ENCODE data around the gene SERPINB10. TPM values are rescaled to one million over a fixed set of nuclear protein-coding genes. Genes with fewer than 3 reads are reported as not detected.
A peak's percentile ranks its signal among the peaks of the same experiment; 100 is the strongest.

The SERPINB10 gene
- total RNA-seq, 1 donor from 2014 or later, result not detected

DNA sequence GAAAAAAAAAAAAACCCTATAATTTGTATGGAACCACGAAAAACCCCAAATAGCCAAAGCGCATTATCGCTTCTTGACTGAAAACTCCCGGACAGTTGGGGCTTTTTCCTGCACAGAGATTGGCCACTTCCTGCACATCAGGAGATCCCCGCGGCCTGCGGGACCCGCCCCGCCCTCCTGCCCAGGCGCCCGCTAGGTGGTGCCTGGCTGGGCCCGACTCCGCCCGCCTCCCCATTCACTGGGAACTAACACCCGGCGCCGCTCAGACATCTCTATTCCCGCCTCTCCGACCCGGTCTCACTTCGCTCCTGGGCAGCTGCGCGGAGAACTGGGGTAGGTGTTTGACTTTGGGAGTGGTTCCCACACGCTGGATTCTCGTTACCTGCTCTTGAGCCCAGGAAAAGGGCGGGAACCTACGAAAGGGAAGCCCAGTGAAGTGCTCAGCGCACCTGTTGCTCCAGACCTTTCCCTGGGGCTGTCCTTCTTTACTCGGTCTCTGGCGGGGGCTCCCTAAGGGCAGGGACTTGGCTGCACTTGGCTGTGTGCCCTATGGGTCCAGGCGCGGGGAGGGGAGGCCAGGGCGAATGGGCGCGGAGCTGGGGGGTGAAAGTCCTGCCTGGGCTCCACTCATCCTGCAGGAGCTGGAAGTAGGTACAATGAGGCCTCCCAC lies 41.4 kb downstream of the SERPINB10 start, which contains the start of gene HMSD:
Gene HMSD, plus strand, starts transcription at position 234 of the 670 bp plus-strand sequence. CDS start 4,155 bp downstream, outside the sequence.
- peak; percentile 100 for ATAC-seq
- peak; percentile 43 for TF ChIP-seq CTCF (IDR thresholded peaks at IDR 0.05)
- Histone ChIP-seq H3K27me3 (peaks cover 7% of the 10 kb centered on the region), H3K4me1 (no peaks in the 10 kb centered on the region), H3K4me3 (peak within 1 kb of the TSS; percentile 42), H3K9me3 (no peaks in the 10 kb centered on the region), H3K27ac (no peak within 1 kb of the TSS), H3K36me3 (no peaks in the 10 kb centered on the region)
- intact Hi-C loops (cut with DNase I), result no loop called here
- DNase-seq, result peak; percentile 88

DNA sequence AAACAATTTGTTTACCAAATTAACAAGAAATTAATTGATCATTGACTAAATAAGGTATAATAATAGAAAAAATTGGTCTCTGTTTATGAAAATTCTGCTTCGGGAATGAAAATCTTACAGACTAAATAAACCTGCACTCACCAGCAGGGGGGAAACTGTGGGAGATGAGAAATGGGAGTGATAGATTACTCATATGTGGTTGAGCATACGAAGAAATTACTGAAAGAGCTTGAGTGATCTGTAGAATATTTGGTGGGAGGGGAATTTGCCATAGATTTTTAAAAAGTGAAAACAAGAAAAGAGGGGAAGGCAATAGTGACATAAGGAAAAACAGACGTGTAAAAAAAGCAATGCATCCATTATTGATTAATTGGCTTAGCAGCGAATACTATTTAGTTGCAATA lies 43.5 kb downstream of the SERPINB10 start:
- no peaks in the 10 kb centered on the region for H3K36me3 ChIP-seq
- intact Hi-C loops (cut with DNase I), result no loop called here
- H3K4me3 ChIP-seq, result no peak overlapping the region
- no peaks in the 10 kb centered on the region for H3K4me1 ChIP-seq
- H3K27me3 ChIP-seq, result peaks cover 13% of the 10 kb centered on the region
- DNase-seq (no peak), ATAC-seq (no peak)
- no peak for TF ChIP-seq CTCF (IDR thresholded peaks at IDR 0.05)
- H3K27ac ChIP-seq, result no peak overlapping the region
- no peaks in the 10 kb centered on the region for H3K9me3 ChIP-seq

DNA sequence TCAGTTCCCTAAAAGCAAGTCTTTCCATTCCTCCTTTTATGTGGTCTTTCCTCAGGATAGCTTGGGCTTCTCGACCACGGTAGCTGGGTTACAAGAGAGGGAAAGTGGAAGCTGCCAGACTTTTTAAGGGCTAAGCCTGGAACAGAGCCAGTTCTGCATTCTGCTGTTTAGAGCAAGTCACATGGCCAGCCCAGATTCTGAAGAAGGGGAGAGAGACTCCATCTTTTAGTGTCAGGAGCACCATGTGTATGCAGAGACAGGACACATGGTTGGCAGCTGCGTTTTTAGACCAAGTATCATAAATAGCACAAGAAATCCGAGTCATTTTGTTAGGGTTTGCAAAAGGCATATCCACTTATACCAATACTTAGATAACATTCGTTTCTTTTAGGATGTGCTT lies 46.1 kb downstream of the SERPINB10 start:
- ATAC-seq (no peak), DNase-seq (no peak)
- Histone ChIP-seq H3K4me1 (no peaks in the 10 kb centered on the region), H3K4me3 (no peak overlapping the region), H3K36me3 (no peaks in the 10 kb centered on the region), H3K9me3 (no peaks in the 10 kb centered on the region), H3K27ac (no peak overlapping the region), H3K27me3 (peaks cover 6% of the 10 kb centered on the region)
- TF ChIP-seq CTCF (IDR thresholded peaks at IDR 0.05), result no peak
- intact Hi-C loops (cut with DNase I), result no loop called here

GRCh38 chr18:63956755-63957154 lies 49.0 kb downstream of the SERPINB10 start:
- TF ChIP-seq CTCF (IDR thresholded peaks at IDR 0.05), result no peak
- ATAC-seq, result no peak
- H3K9me3 ChIP-seq, result no peaks in the 10 kb centered on the region
- H3K4me3 ChIP-seq, result no peak overlapping the region
- H3K36me3 ChIP-seq, result no peaks in the 10 kb centered on the region
- no peak overlapping the region for H3K27ac ChIP-seq
- peaks cover 6% of the 10 kb centered on the region for H3K27me3 ChIP-seq
- intact Hi-C loops (cut with DNase I), result no loop called here
- no peaks in the 10 kb centered on the region for H3K4me1 ChIP-seq
- no peak for DNase-seq

DNA sequence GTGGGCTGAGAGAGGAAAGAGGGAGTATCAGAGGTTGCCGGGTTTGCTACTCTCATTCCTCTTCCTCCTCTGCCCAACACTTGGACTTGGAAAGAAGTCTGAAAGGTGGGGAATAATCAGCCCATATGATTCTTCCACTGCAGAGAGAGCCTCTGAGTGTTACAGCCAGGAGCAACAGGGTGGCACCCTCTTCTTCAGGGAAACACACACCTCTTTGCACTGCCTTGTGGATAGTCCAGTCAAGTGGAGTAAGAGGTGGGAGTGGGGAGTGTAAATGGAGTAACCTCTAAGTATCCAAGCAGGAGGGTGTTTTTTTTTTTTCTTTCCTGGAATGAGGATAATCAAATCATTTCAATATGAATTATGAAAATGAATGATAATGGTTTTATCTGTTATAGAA lies 53.1 kb downstream of the SERPINB10 start:
- TF ChIP-seq CTCF (IDR thresholded peaks at IDR 0.05), result no peak
- no peaks in the 10 kb centered on the region for H3K27me3 ChIP-seq
- H3K9me3 ChIP-seq, result no peaks in the 10 kb centered on the region
- intact Hi-C loops (cut with DNase I), result no loop called here
- no peaks in the 10 kb centered on the region for H3K4me1 ChIP-seq
- no peak overlapping the region for H3K4me3 ChIP-seq
- no peaks in the 10 kb centered on the region for H3K36me3 ChIP-seq
- DNase-seq, result no peak
- H3K27ac ChIP-seq, result no peak overlapping the region
- ATAC-seq, result no peak

Measured in upper lobe of right lung (tissue), 1 donor.